IMR-90 (cell line): ENCODE results near the gene ANKRD26. TPM values are rescaled to one million over a fixed set of nuclear protein-coding genes. Genes with fewer than 3 reads are reported as not detected.
"Not testable (repeated sequence)": the region's sequence is repeated elsewhere in the genome, so short reads cannot be mapped to it uniquely, and the experiment has no call there.

Experiments
- ATAC-seq: fragments of 200-7000 bp; cut with Tn5 transposase; 2 replicates; pipeline ENCODE4 v1.9.1; 2020; ENCODE audit warnings: low read depth, mild to moderate bottlenecking, moderate library complexity
- BruUV-seq: library from RNA; stranded (reverse); fragments of 400-500 nt; replicated peaks from 2 replicates; lab custom pipeline; 2021; lab: Mats Ljungman, UMichigan
- CTCF ChIA-PET: fragments of 300-600 bp; formaldehyde crosslinking; extraction: SDS; loops from one replicate; lab custom pipeline; 2021; ENCODE audit warnings: antibody characterized with exemption; lab: Yijun Ruan, JAX
- POLR2A ChIA-PET: fragments of 300-600 bp; sonication (Branson Sonifier 250); formaldehyde crosslinking; loops from one replicate; lab custom pipeline; 2022; ENCODE audit warnings: antibody characterized with exemption; ENCODE audit not compliant: unreplicated experiment; lab: Charles Lee
- DNase-seq: peaks from one replicate; pipeline ENCODE4 v3.0.0; 2013
- H2AFZ ChIP-seq: replicated peaks from 2 replicates; pipeline ENCODE3; 2013; ENCODE audit warnings: low read length, mild to moderate bottlenecking; ENCODE audit not compliant: poor library complexity
- H2AK5ac ChIP-seq: 2 replicates; pipeline ENCODE4 v1.6.1; 2013; ENCODE audit warnings: low read depth, low read length, inconsistent platforms
- H2AK9ac ChIP-seq: replicated peaks from 2 replicates; pipeline ENCODE3; 2013; ENCODE audit warnings: mild to moderate bottlenecking, low read depth, low read length, moderate library complexity; ENCODE audit not compliant: poor library complexity
- H2BK120ac ChIP-seq: 2 replicates; pipeline ENCODE4 v1.6.1; 2013; ENCODE audit warnings: low read depth, low read length, inconsistent platforms
- H2BK15ac ChIP-seq: 3 replicates; pipeline ENCODE4 v1.6.1; 2013; ENCODE audit warnings: low read depth, low read length, inconsistent platforms
- H2BK20ac ChIP-seq: 2 replicates; pipeline ENCODE4 v1.6.1; 2013; ENCODE audit warnings: low read depth, mild to moderate bottlenecking, inconsistent platforms, low read length, moderate library complexity
- H2BK5ac ChIP-seq: 2 replicates; pipeline ENCODE4 v1.6.1; 2013; ENCODE audit warnings: mild to moderate bottlenecking, low read depth, low read length, inconsistent platforms; ENCODE audit not compliant: poor library complexity, severe bottlenecking
- H3K14ac ChIP-seq: replicated peaks from 2 replicates; pipeline ENCODE4 v1.6.1; 2013; ENCODE audit warnings: low read depth, low read length, inconsistent platforms
- H3K18ac ChIP-seq: 2 replicates; pipeline ENCODE4 v1.6.1; 2013; ENCODE audit warnings: low read depth, low read length, control low read depth
- H3K23ac ChIP-seq: 2 replicates; pipeline ENCODE4 v1.6.1; 2013; ENCODE audit warnings: low read depth, low read length, inconsistent platforms
- H3K27ac ChIP-seq: 2 replicates; pipeline ENCODE4 v1.5.1; 2013; ENCODE audit warnings: mild to moderate bottlenecking, control low read depth, low read length; ENCODE audit not compliant: insufficient read depth
- H3K27me3 ChIP-seq: 2 replicates; pipeline ENCODE4 v1.6.1; 2013; ENCODE audit warnings: low read length; ENCODE audit not compliant: control insufficient read depth, insufficient read depth
- H3K36me3 ChIP-seq: 2 replicates; pipeline ENCODE4 v1.6.1; 2013; ENCODE audit warnings: low read length, mixed read lengths; ENCODE audit not compliant: control insufficient read depth, insufficient read depth
- H3K4ac ChIP-seq: 2 replicates; pipeline ENCODE4 v1.6.1; 2013; ENCODE audit warnings: low read depth, low read length, inconsistent platforms
- H3K4me1 ChIP-seq: 2 replicates; pipeline ENCODE4 v1.6.1; 2013; ENCODE audit warnings: low read length, mixed read lengths; ENCODE audit not compliant: control insufficient read depth, insufficient read depth
- H3K4me2 ChIP-seq: 2 replicates; pipeline ENCODE4 v1.6.1; 2013; ENCODE audit warnings: low read depth, mild to moderate bottlenecking, control low read depth, low read length, moderate library complexity
- H3K4me3 ChIP-seq: 2 replicates; pipeline ENCODE4 v1.5.1; 2013; ENCODE audit warnings: low read depth, mild to moderate bottlenecking, control low read depth, low read length, moderate library complexity; ENCODE audit not compliant: insufficient read depth
- H3K56ac ChIP-seq: 2 replicates; pipeline ENCODE4 v1.6.1; 2013; ENCODE audit warnings: low read length, inconsistent platforms; ENCODE audit not compliant: insufficient read depth; ENCODE audit errors: extremely low read depth
- H3K79me1 ChIP-seq, 2 experiments: 2 replicates each; pipeline ENCODE4 v1.6.1; 2013; ENCODE audit warnings: low read length in 2 of 2, inconsistent platforms in 1 of 2, low read depth in 1 of 2
- H3K9ac ChIP-seq: 2 replicates; pipeline ENCODE4 v1.6.1; 2013; ENCODE audit warnings: low read depth, low read length, control low read depth
- H3K9me1 ChIP-seq: 2 replicates; pipeline ENCODE4 v1.6.1; 2013; ENCODE audit warnings: low read length, inconsistent platforms; ENCODE audit not compliant: insufficient read depth
- H3K9me3 ChIP-seq: 2 replicates; pipeline ENCODE4 v1.6.1; 2013; ENCODE audit warnings: low read length; ENCODE audit not compliant: control insufficient read depth, insufficient read depth
- H4K20me1 ChIP-seq: 2 replicates; pipeline ENCODE4 v1.6.1; 2013; ENCODE audit warnings: low read length, inconsistent platforms; ENCODE audit not compliant: insufficient read depth
- H4K5ac ChIP-seq: 2 replicates; pipeline ENCODE4 v1.6.1; 2013; ENCODE audit warnings: mild to moderate bottlenecking, low read depth, low read length, control low read depth
- H4K8ac ChIP-seq, 2 experiments: 2 replicates each; pipeline ENCODE4 v1.6.1; 2013; ENCODE audit warnings: low read depth in 2 of 2, low read length in 2 of 2, control low read depth in 1 of 2, inconsistent platforms in 1 of 2
- H4K91ac ChIP-seq: 2 replicates; pipeline ENCODE4 v1.6.1; 2013; ENCODE audit warnings: low read depth, low read length, inconsistent platforms; ENCODE audit not compliant: insufficient read depth
- MAFK ChIP-seq: IDR thresholded peaks from 2 replicates; pipeline ENCODE4 v1.6.1; 2012; ENCODE audit warnings: low read depth, low read length, improper control_type of control experiment
- WGBS, 2 experiments: methylation state at CpG; one replicate each; pipeline versions ENCODE4 v1.1.5 to v1.1.7; 2013; ENCODE audit warnings: missing lambda C conversion rate in 2 of 2; ENCODE audit not compliant: insufficient read length in 1 of 2; ENCODE audit errors: extremely low coverage in 2 of 2; 5-methylcytosine and 5-hydroxymethylcytosine counted together
- dilution Hi-C: fragments of 300-500 bp; cut with HindIII; formaldehyde crosslinking; loops from one replicate; pipeline ENCODE4 v1.14.3; 2018; ENCODE audit warnings: low sequenced_read_pairs; ENCODE audit not compliant: unreplicated experiment
- in situ Hi-C: fragments of 300-500 bp; cut with MboI; formaldehyde crosslinking; loops from 3 replicates; pipeline ENCODE4 v1.14.3; 2019; ENCODE audit warnings: low sequenced_read_pairs, inconsistent platforms, mixed read lengths
- intact Hi-C: fragments of 100-400 bp; cut with micrococcal nuclease; formaldehyde crosslinking; loops from 2 replicates; pipeline ENCODE4 v1.10.0; 2022
- polyA plus RNA-seq, 3 experiments: library from polyadenylated mRNA; depleted of rRNA; stranded (reverse); fragments of >200 nt; gene quantifications; 2 replicates each; pipeline ENCODE4 v1.2.3, GENCODE V29; 2012; ENCODE audit warnings: low replicate concordance in 1 of 3
- total RNA-seq: library from RNA; depleted of rRNA; stranded (reverse); fragments of >200 nt; gene quantifications from 2 replicates; pipeline ENCODE4 v1.2.3, GENCODE V29; 2012

The ANKRD26 gene
- total and polyA plus RNA-seq, 2 of the 4 experiments (the other 2 are of a cell fraction) = 1.3 to 4.8 TPM

DNA sequence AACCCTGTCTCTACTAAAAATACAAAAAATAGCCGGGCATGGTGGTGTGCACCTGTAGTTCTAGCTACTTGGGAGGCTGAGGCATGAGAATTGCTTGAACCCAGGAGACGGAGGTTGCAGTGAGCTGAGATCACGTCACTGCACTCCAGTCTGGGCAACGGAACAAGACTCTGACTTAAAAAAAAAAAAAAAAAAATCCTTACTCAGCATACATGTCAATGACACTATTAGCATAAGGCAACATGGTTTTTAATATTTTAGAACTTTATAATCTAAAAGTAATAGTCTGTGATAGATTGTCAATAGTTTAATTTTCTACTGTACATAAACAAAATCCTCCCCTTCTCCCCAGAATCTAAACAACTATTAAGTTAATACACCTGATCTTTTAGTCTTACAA is 55.0 kb downstream of the ANKRD26 start:
- in situ Hi-C loops, H4K20me1 ChIP-seq, H2AK5ac ChIP-seq, dilution Hi-C loops, H2BK5ac ChIP-seq, H2BK20ac ChIP-seq, H3K14ac ChIP-seq, H3K79me1 ChIP-seq, H3K27me3 ChIP-seq, H3K9me3 ChIP-seq, H3K56ac ChIP-seq, H3K4ac ChIP-seq, H3K9ac ChIP-seq, DNase-seq, H3K4me3 ChIP-seq, H3K9me1 ChIP-seq, H2BK15ac ChIP-seq, H3K23ac ChIP-seq, H3K27ac ChIP-seq, BruUV-seq, H3K18ac ChIP-seq, H4K5ac ChIP-seq, H2BK120ac ChIP-seq, H3K4me2 ChIP-seq, H3K4me1 ChIP-seq, POLR2A ChIA-PET, H4K8ac ChIP-seq, H4K91ac ChIP-seq, ATAC-seq, CTCF ChIA-PET, H2AK9ac ChIP-seq, H2AFZ ChIP-seq: not testable (repeated sequence)
- 92% methylated on average over 2 of the region's 4 CpGs; no CpG with 5 or more reads in 1 of the 2 experiments for WGBS, 2 experiments
- intact Hi-C loops = loop anchor here (2.0 kb wide), 1 partner anchor 20 kb away; no protein-coding TSS in a partner anchor
- H3K36me3 ChIP-seq = peaks cover 10% of the 10 kb centered on the region
- peak; percentile 40; the same call in 1 of the 2 replicates for TF ChIP-seq MAFK
